ENCODE results near the gene PCSK4. TPM values are rescaled to one million over a fixed set of nuclear protein-coding genes. Genes with fewer than 3 reads are reported as not detected.

PCSK4 gene
- total and polyA plus RNA-seq, 2 of the 13 experiments (the other 11 are each of a cell fraction or from before 2014, with no cell fraction given), result 2.0 to 2.7 TPM

DNA sequence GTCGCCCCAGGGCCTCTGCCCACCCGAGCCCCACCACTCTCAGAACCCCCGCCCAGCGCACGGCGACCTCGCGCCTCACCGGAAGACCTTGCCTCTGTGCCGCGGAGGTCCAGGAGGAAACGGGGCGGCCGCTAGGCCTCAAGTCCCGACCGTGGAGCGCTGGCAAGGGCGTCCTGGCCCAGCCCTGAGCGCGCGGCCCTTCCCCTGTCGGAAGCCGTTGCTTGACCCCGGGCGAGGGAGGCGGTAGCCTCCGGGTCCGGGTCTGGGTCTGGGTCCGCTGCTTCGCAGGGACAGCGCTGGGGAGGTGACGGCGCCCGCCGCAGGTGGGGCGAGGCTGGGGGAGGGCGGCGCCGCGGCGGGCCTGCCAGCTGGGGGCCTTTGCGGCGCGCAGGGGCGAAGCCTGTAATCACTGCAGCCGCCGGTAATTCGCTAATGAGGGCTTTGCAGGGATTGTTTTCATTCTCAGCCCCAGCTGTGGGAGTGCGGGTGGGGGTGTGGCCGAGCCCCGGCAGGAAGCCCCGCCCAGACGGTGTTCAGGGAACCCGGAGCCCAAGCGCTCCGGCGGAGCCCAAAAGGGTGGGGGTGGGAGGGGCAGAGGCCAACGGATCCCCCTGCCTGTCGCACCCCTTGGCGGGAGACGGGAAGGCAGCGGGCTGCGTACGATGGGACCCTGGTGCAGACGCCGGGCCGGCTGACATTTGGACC is 19.7 kb downstream of the PCSK4 start (continued):
- TF ChIP-seq, protein P1, sequence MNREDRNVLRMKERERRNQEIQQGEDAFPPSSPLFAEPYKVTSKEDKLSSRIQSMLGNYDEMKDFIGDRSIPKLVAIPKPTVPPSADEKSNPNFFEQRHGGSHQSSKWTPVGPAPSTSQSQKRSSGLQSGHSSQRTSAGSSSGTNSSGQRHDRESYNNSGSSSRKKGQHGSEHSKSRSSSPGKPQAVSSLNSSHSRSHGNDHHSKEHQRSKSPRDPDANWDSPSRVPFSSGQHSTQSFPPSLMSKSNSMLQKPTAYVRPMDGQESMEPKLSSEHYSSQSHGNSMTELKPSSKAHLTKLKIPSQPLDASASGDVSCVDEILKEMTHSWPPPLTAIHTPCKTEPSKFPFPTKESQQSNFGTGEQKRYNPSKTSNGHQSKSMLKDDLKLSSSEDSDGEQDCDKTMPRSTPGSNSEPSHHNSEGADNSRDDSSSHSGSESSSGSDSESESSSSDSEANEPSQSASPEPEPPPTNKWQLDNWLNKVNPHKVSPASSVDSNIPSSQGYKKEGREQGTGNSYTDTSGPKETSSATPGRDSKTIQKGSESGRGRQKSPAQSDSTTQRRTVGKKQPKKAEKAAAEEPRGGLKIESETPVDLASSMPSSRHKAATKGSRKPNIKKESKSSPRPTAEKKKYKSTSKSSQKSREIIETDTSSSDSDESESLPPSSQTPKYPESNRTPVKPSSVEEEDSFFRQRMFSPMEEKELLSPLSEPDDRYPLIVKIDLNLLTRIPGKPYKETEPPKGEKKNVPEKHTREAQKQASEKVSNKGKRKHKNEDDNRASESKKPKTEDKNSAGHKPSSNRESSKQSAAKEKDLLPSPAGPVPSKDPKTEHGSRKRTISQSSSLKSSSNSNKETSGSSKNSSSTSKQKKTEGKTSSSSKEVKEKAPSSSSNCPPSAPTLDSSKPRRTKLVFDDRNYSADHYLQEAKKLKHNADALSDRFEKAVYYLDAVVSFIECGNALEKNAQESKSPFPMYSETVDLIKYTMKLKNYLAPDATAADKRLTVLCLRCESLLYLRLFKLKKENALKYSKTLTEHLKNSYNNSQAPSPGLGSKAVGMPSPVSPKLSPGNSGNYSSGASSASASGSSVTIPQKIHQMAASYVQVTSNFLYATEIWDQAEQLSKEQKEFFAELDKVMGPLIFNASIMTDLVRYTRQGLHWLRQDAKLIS (CRISPR knock-in tag; IDR thresholded peaks at IDR 0.05), result no peak
- no peak for TF ChIP-seq NFE2L1 (CRISPR knock-in tag; IDR thresholded peaks at IDR 0.05; ENCODE audit: borderline replicate concordance)
- TF ChIP-seq ZNF337 (CRISPR knock-in tag; IDR thresholded peaks at IDR 0.05; ENCODE audit: borderline replicate concordance, low read depth), result no peak
- TF ChIP-seq, protein P2, sequence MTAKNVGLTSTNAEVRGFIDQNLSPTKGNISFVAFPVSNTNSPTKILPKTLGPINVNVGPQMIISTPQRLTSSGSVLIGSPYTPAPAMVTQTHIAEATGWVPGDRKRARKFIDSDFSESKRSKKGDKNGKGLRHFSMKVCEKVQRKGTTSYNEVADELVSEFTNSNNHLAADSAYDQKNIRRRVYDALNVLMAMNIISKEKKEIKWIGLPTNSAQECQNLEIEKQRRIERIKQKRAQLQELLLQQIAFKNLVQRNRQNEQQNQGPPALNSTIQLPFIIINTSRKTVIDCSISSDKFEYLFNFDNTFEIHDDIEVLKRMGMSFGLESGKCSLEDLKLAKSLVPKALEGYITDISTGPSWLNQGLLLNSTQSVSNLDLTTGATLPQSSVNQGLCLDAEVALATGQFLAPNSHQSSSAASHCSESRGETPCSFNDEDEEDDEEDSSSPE (CRISPR knock-in tag; IDR thresholded peaks at IDR 0.05), result 0 out of 2 replicates have a peak, but pooled peaks have one; percentile 14
- peak; percentile 91 for TF ChIP-seq ZNF687 (CRISPR knock-in tag; IDR thresholded peaks at IDR 0.05)
- no peak for TF ChIP-seq NCOA2 (CRISPR knock-in tag; IDR thresholded peaks at IDR 0.05)
- no peak for TF ChIP-seq NFATC3 (CRISPR knock-in tag; IDR thresholded peaks at IDR 0.05)
- peak; percentile 81; the same call in 1 of the 2 replicates for TF ChIP-seq GFI1 (CRISPR knock-in tag; IDR thresholded peaks at IDR 0.05; ENCODE audit: borderline replicate concordance)
- TF ChIP-seq ARID2 (CRISPR knock-in tag; IDR thresholded peaks at IDR 0.05; ENCODE audit: borderline replicate concordance), result 0 out of 2 replicates have a peak, but pooled peaks have one; percentile 31
- TF ChIP-seq, protein P3, sequence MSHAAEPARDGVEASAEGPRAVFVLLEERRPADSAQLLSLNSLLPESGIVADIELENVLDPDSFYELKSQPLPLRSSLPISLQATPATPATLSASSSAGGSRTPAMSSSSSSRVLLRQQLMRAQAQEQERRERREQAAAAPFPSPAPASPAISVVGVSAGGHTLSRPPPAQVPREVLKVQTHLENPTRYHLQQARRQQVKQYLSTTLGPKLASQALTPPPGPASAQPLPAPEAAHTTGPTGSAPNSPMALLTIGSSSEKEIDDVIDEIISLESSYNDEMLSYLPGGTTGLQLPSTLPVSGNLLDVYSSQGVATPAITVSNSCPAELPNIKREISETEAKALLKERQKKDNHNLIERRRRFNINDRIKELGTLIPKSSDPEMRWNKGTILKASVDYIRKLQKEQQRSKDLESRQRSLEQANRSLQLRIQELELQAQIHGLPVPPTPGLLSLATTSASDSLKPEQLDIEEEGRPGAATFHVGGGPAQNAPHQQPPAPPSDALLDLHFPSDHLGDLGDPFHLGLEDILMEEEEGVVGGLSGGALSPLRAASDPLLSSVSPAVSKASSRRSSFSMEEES (CRISPR knock-in tag; IDR thresholded peaks at IDR 0.05), result no peak
- no peak for TF ChIP-seq CENPX (CRISPR knock-in tag; IDR thresholded peaks at IDR 0.05)
- TF ChIP-seq MED13 (CRISPR knock-in tag; IDR thresholded peaks at IDR 0.05), result 0 out of 2 replicates have a peak, but pooled peaks have one; percentile 9
- no peak for TF ChIP-seq ZSCAN29 (CRISPR knock-in tag; conservative IDR thresholded peaks at IDR 0.05)
- TF ChIP-seq ZNF850 (CRISPR knock-in tag; conservative IDR thresholded peaks at IDR 0.05), result no peak
- peak; percentile 54; the same call in 1 of the 2 replicates for TF ChIP-seq ZNF772 (CRISPR knock-in tag; IDR thresholded peaks at IDR 0.05)

Data from HepG2 (cell line).